Mucosa of descending colon (tissue), 3 donors: Measurements from ENCODE around the gene EEIG2. TPM values are rescaled to one million over a fixed set of nuclear protein-coding genes. Genes with fewer than 3 reads are reported as not detected.

Experiments used
- ATAC-seq: fragments of 200-7000 bp; cut with Tn5 transposase; one replicate; pipeline ENCODE4 v1.9.1; 2020; ENCODE audit warnings: mild to moderate bottlenecking, moderate library complexity
- DNase-seq, 3 donors: peaks; one replicate each; pipeline ENCODE4 v3.0.0-alpha.2; 2020
- H3K36me3 ChIP-seq: fragments of 200-600 bp; one replicate; pipeline ENCODE4 v1.8.0; 2021; ENCODE audit warnings: low read depth, mild to moderate bottlenecking
- H3K4me1 ChIP-seq: fragments of 200-600 bp; one replicate; pipeline ENCODE4 v1.8.0; 2021; ENCODE audit warnings: low read depth, mild to moderate bottlenecking
- H3K4me3 ChIP-seq: fragments of 200-600 bp; one replicate; pipeline ENCODE4 v1.8.0; 2021; ENCODE audit warnings: mild to moderate bottlenecking
- H3K9me3 ChIP-seq: fragments of 200-600 bp; one replicate; pipeline ENCODE4 v1.8.0; 2021; ENCODE audit warnings: mild to moderate bottlenecking
- CTCF ChIP-seq: fragments of 200-600 bp; IDR thresholded peaks from one replicate; pipeline ENCODE4 v1.8.0; 2022; ENCODE audit warnings: antibody characterized with exemption, mild to moderate bottlenecking
- intact Hi-C, 2 donors: fragments of 100-400 bp; cut with DNase I in 1 of 2; cut with micrococcal nuclease in 1 of 2; formaldehyde crosslinking; loops; one replicate each; pipeline versions ENCODE4 v1.11.0 to v1.11.1; 2022; cut with DNase I, micrococcal nuclease
- total RNA-seq, 3 donors: library from RNA; stranded (reverse); fragmentation: NEBNext Ultra II Directional in 2 of 3; extraction: Animal tissue kit (Norgen Biotek cat#: 25700) in 2 of 3; gene quantifications; one replicate each; pipeline versions ENCODE4 v1.2.1 to v1.2.4, GENCODE V29; 2021 to 2023
- donor health status: DM: no; HTN: no; CAD: no; lungs with moderate emphysema.
- donor health status: DM: no; HTN: no; CAD: no.
- donor health status: DM: no; HTN: yes; CAD: no.

EEIG2 gene
- total RNA-seq, 3 donors from 2014 or later = 21.4 to 32.7 (median 29.5) TPM

GRCh38 chr1:108598340-108598739 is 38.4 kb downstream of the EEIG2 start:
- DNase-seq (no peak), ATAC-seq (peak; percentile 62)
- peaks cover 7% of the 10 kb centered on the region for H3K4me1 ChIP-seq
- TF ChIP-seq CTCF = no peak
- no peak overlapping the region for H3K4me3 ChIP-seq
- no peaks in the 10 kb centered on the region for H3K9me3 ChIP-seq
- intact Hi-C loops = no loop called here
- no peaks in the 10 kb centered on the region for H3K36me3 ChIP-seq

- no peak for TF ChIP-seq CTCF
- ATAC-seq (no peak), DNase-seq (no peak)
- Histone ChIP-seq H3K36me3 (no peaks in the 10 kb centered on the region), H3K4me3 (no peak overlapping the region), H3K9me3 (no peaks in the 10 kb centered on the region), H3K4me1 (peaks cover 7% of the 10 kb centered on the region)
- intact Hi-C loops = no loop called here
Measured at GRCh38 chr1:108600504-108600903, 40.6 kb downstream of the EEIG2 start.

GRCh38 chr1:108601708-108602410 is 42.0 kb downstream of the EEIG2 start:
- no peak overlapping the region for H3K4me3 ChIP-seq
- H3K36me3 ChIP-seq = no peaks in the 10 kb centered on the region
- peaks cover 3% of the 10 kb centered on the region for H3K4me1 ChIP-seq
- intact Hi-C loops = no loop called here
- DNase-seq (no peak), ATAC-seq (no peak)
- TF ChIP-seq CTCF = no peak
- H3K9me3 ChIP-seq = no peaks in the 10 kb centered on the region

- Histone ChIP-seq H3K9me3 (no peaks in the 10 kb centered on the region), H3K36me3 (no peaks in the 10 kb centered on the region), H3K4me1 (no peaks in the 10 kb centered on the region), H3K4me3 (no peak overlapping the region)
- ATAC-seq = no peak
- intact Hi-C loops = no loop called here
- no peak for TF ChIP-seq CTCF
- DNase-seq = no peak
Measured at GRCh38 chr1:108605633-108606032, 45.7 kb downstream of the EEIG2 start.

- no peak for ATAC-seq
- H3K4me1 ChIP-seq = no peaks in the 10 kb centered on the region
- H3K4me3 ChIP-seq = no peak overlapping the region
- no peak for DNase-seq
- H3K9me3 ChIP-seq = no peaks in the 10 kb centered on the region
- H3K36me3 ChIP-seq = no peaks in the 10 kb centered on the region
- intact Hi-C loops = no loop called here
- no peak for TF ChIP-seq CTCF
Measured at GRCh38 chr1:108606478-108606877, 46.6 kb downstream of the EEIG2 start.
